HG03280 (cell line): Measurements from ENCODE around the gene FAR1.

Experiments used
- ATAC-seq: cut with Tn5 transposase; IDR thresholded peaks from one replicate; pipeline ENCODE4 v1.9.1; 2021; ENCODE audit warnings: mild to moderate bottlenecking, moderate library complexity; ENCODE audit not compliant: unreplicated experiment

Gene FAR1

GRCh38 chr11:13669544-13670488 lies 1.3 kb downstream of the FAR1 start:
- ATAC-seq, result no peak

- ATAC-seq, result no peak
Measured at GRCh38 chr11:13672576-13673210, 4.2 kb downstream of the FAR1 start.

GRCh38 chr11:13674799-13675509 lies 6.5 kb downstream of the FAR1 start:
- no peak for ATAC-seq

GRCh38 chr11:13676576-13676975 lies 8.1 kb downstream of the FAR1 start:
- no peak for ATAC-seq

GRCh38 chr11:13679768-13680167 lies 11.3 kb downstream of the FAR1 start:
- no peak for ATAC-seq

GRCh38 chr11:13680501-13681264 lies 12.2 kb downstream of the FAR1 start:
- peak; percentile 79 for ATAC-seq

- ATAC-seq, result no peak
Measured at GRCh38 chr11:13681446-13681845, 13.0 kb downstream of the FAR1 start.

GRCh38 chr11:13682212-13682611 lies 13.7 kb downstream of the FAR1 start:
- no peak for ATAC-seq

GRCh38 chr11:13685461-13686108 lies 17.1 kb downstream of the FAR1 start:
- ATAC-seq, result no peak

GRCh38 chr11:13686776-13687175 lies 18.3 kb downstream of the FAR1 start:
- no peak for ATAC-seq

GRCh38 chr11:13687271-13687670 lies 18.8 kb downstream of the FAR1 start:
- no peak for ATAC-seq

GRCh38 chr11:13691286-13691899 lies 22.9 kb downstream of the FAR1 start:
- no peak for ATAC-seq

GRCh38 chr11:13692172-13692571 lies 23.7 kb downstream of the FAR1 start:
- no peak for ATAC-seq

GRCh38 chr11:13694115-13694514 lies 25.6 kb downstream of the FAR1 start:
- no peak for ATAC-seq

- no peak for ATAC-seq
Measured at GRCh38 chr11:13695886-13696285, 27.4 kb downstream of the FAR1 start.

- no peak for ATAC-seq
Measured at GRCh38 chr11:13697710-13698109, 29.2 kb downstream of the FAR1 start.

- no peak for ATAC-seq
Measured at GRCh38 chr11:13698132-13698531, 29.7 kb downstream of the FAR1 start.

GRCh38 chr11:13699041-13699440 lies 30.6 kb downstream of the FAR1 start:
- ATAC-seq, result no peak

- no peak for ATAC-seq
Measured at GRCh38 chr11:13699870-13700269, 31.4 kb downstream of the FAR1 start.

GRCh38 chr11:13701506-13701905 lies 33.0 kb downstream of the FAR1 start:
- ATAC-seq, result no peak
